Activated CD4-positive, alpha-beta T cell treated with anti-CD3 and anti-CD28 coated beads for 1 hour (primary cell): Measurements from ENCODE around the gene PKNOX2.
A peak's percentile ranks its signal among the peaks of the same experiment; 100 is the strongest.

Source experiments
- DNase-seq: peaks from one replicate; pipeline ENCODE4 v3.0.0-alpha.2; 2020

The PKNOX2 gene, protein sequence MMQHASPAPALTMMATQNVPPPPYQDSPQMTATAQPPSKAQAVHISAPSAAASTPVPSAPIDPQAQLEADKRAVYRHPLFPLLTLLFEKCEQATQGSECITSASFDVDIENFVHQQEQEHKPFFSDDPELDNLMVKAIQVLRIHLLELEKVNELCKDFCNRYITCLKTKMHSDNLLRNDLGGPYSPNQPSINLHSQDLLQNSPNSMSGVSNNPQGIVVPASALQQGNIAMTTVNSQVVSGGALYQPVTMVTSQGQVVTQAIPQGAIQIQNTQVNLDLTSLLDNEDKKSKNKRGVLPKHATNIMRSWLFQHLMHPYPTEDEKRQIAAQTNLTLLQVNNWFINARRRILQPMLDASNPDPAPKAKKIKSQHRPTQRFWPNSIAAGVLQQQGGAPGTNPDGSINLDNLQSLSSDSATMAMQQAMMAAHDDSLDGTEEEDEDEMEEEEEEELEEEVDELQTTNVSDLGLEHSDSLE

DNA sequence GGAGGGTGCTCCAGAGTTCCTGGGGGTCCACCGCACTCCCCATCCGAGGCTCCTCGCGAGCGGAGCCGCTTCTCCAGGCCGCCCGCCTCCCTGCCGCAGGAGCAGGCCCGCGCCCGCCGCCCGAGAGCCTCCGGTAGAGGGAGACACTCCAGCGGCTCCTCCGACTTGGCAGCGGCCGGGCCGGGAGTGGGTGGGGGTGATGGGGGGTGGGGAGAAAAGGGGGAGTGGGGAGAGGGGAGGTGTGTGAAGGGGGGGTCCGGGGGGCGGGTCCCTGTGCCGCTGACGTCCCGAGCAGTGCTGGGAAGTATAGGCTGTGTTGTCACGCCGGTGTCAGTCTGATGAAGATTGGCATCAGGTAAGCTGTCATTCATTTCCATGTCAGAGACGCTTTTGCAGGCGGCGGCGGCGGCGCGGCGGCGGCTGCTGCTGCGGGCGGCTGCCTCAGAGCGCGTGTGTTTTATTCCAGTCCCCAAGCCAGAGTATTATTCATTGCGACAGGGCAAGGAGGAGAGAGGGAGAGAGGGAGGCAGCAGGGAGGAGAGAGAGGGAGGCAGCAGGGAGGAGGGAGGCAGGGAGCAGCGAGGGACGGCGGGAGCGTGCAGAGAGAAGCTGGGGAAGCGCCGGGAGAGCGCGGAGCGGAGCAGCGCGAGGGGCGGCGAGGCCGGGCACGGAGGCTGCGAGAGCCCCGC is at the start of gene PKNOX2:
Gene PKNOX2 (plus strand): TSS at position 330 of the 689 bp plus-strand sequence. CDS start 186,555 bp downstream, outside the sequence.
- DNase-seq: peak; percentile 61

DNA sequence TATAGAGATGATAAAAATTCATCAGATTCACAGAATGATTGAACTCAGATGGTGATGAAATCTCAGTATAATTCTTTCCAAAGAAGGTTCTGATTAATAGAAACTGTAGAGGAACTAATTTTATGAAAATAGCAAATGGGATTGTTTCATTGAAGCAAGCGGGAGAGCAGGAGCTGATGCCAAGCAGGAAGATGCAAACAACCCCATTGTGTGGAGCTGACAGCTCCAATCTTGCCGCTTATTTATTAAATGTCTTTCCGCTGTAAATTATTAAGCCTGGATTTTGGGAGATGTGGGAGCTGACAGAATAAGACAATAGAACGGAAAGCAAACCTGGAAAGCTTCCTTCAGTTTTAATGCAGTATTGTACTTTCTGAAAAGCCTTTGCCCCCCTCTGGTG is 47.1 kb upstream of the PKNOX2 start:
- no peak for DNase-seq

DNA sequence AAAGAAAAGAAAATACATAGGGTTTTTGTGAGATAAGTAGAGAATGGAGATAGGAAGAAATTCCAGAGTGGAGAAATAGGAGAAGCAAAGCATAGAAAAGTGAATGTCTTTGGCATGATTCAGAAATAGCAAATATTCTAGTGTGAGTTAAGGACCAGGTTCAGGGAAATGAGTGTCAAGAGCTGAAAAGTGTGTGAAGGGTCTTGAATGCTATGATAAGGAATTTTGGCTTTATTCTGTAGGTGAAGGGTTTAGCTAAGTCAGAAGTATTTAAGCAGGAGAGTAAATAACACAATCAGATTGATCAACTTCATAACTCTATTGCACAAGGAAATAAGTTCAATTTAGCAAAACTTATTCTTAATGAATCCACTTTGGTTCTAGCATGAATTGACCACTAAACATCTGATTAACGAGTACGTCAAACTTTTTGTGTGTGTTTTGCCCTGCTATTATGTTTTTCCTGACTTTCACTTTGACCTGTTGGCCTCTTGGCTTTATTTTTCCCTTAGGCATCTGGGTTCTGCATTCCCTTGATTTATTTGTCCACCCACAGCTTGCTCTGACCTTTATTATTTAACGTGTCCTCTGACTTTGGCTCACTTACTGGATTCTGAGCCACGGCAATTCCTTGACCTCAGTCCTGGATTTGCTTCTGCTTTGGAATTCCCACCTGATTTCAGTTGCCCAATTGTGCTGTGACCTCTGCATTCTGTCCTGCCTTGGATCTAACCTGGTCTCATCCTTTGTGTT is 41.2 kb upstream of the PKNOX2 start:
- no peak for DNase-seq

DNA sequence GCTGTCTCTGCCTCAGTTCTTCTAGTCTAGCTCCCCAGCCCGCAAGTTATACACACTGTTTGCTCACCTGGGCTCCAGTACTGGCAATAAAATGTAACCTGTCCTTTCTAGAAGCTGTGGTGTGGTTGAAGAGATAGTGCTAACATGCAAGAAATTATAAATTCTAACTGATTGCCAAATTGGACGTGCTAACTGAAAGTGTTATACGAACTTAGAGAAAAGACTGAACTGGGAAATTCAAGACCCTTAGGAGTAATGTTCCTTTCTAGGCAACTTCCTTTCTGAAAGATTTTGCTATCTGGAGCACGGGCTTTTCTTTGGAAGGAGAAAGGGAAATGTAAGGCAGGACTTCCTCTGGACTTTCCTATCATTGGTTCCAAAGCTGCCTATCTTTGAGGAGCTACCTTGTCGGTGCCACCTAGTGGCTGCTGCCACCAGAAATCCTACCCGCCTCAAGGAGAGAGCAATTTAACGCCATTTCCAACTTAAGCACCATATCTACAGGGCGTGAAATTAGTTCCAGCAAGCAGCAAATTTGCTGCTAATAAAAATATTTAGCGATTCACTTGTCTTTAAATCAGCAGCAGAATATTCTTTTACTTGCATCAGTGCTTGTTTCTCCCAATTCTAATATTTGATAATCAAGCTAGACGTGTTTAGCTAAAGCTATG is 40.5 kb upstream of the PKNOX2 start:
- DNase-seq: no peak

DNA sequence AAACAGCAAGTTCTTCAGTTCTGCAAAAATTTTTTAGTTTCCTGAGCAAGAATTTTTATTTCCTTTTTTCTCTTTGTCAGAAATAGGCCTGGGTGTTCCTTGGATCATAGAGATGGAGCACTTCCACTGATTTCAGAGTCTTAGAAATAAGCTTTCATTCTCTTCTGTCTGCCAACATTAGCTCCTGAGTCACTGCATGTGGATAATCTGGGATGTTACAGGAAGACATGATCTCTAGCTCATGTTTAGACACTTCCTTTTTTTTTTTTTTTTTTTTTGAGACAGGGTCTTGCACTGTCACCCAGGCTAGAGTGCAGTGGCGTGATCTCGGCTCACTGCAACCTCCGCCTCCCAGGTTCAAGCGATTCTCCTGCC is 39.9 kb upstream of the PKNOX2 start:
- no peak for DNase-seq

DNA sequence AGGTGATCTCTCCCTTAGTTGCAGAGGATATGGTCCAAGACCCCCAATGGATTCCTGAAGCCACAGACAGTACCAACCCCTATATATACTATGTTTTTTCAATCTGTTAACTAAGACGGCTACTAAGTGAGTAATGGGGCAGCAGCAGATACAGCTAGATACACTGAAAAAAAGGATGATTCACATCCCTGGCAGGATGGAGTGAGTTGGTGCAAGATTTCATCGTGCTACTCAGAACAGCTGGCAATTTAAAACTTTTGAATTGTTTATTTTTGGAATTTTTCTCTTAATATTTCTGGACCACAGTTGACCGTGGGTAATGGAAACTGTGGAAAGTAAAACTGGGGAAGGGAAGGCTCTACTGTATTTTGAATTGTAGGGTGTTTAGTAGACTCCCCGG is 36.1 kb upstream of the PKNOX2 start:
- DNase-seq: no peak

DNA sequence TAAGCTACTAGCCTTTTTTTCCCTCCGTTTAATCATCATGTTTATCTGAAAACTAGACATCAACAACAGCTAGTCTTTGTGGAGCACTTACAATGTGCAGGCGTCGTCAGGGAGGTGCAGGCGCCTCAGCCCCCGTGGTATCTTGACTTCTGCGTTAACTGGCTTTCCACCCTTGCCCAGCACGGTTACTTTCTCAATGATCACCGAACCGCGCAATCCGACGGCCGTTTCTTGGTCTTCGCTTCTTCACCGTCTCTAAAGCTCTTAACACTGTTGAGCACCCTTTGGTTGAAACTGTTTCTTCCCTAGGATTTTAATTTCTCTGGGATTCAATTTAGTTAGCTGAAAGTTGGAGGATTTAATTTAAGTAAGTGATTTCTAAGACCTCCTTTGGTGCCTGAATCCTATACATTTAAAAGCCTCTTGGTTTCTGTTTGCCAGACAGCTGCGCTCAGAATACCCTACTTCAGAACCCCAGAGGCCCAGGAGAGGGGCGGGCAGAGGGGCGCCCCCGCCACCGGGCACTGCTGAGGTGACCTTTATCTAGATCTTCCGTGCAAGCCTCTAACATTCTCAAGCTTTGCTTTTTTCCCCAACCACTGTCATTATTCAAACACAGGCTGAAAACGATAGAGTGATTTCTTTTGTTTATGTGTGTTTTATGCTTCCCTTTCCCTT is 35.1 kb upstream of the PKNOX2 start:
- DNase-seq: no peak

DNA sequence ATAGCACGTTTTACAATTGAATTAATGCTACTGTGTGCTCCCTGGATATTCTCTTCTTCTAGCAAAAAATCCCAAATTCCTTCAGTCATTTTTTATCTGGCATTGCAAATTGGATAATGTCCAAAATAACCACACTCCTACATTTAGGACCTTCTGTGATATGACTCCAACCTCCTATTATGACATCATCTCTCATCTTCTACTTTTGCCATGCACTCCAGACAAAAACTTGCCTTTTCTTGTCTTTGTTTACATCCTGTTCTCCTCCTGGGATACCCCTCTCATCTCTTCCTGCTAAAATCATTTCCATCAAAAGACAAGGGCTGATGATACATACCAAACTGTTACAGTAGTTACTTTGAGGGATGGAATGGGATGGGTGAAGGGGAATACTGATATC is 32.5 kb upstream of the PKNOX2 start:
- no peak for DNase-seq

DNA sequence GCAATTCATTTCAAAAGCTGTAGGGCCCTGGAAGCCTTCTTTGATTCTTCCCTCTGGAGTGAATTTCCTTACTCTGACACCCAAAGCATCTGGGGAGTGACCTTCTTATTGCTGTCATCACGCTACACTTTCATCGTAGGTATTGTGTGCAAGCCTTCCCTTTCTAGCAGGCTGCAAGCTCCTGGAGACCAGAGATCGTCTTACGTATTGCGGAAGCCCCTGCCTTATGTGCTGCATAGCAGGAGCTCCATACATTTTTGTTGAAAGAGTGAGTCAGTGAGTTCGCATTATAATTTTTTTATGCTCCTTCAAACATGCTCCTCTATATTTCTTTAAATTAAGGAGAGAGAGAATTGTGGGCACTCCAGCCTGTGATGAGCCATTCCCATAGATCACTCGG is 32.0 kb upstream of the PKNOX2 start:
- no peak for DNase-seq

DNA sequence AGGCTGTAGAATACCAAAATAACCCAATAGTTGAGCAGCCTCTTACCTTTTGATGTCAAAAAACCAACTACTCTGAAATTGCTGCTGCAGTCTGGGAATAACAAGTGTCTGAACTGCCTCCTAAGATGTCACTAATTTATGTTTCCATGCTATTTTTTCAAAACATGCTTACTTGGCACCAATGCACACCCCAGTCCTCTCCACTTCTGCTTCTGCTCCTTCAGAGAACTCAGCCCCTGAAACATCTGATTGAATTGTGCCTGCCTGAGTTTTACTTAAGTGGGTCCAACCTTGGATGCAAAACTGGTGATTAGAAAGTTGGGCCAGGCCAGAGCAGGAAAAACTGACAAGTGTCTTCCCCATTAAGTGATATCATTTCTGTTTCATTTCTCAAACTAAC is 28.6 kb upstream of the PKNOX2 start:
- DNase-seq: no peak

DNA sequence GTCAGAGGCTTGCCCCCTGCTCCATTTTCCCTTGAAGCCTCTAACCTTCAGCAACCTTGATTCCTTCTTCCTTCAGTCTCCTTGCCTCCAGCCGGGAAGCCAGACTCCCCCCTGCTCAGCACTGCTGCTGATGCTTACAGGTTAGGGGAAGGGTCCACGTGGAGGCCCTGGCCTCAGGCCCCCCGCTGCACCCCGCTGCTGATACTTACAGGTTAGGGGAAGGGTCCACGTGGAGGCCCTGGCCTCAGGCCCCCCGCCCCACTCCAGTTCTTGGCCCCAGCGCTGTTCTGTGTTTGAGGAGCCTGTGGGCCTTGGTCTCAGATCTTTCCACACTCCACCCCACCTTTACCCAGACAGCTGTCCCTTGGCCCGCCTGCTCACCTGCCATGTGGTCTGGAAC is 25.6 kb upstream of the PKNOX2 start:
- no peak for DNase-seq

DNA sequence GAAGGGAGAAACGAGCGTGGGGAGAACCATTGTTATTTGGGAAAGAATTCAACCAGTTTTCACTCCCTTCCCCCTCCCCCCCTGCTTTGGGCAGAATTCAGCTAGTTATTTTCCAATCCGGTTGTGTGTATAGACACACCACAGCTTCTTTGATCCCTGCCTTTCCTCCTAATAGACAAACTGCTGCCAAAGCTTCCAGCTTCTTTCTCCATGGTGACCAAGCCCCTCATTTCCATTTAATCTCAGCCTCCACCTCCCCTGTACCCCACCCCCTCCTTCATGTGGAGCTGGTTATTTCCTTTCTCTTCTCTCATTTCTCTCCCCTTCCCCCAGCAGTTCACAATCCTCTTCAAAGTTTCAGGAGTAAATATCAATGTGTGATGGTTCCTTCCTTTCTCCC is 24.8 kb upstream of the PKNOX2 start:
- no peak for DNase-seq

DNA sequence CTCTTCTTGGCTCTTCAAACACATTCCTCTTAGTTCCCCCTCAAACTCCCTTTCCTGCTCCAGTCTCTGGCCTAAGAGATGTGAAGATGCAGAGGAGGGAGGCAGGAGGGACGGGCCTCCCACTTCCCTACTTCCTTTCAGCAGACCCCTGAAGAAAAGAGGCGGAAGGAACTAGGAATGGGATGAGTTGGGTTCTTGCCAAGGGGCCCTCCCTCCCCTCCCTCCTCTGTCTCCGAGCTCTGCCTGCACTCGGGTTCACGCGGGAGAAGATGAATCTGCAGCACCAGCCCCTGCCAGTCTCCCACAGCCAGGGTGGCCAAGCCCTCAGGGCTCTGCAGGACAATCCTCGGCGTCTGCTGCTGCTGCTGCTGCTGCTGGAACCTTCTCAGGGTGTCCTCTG is 24.3 kb upstream of the PKNOX2 start:
- no peak for DNase-seq

DNA sequence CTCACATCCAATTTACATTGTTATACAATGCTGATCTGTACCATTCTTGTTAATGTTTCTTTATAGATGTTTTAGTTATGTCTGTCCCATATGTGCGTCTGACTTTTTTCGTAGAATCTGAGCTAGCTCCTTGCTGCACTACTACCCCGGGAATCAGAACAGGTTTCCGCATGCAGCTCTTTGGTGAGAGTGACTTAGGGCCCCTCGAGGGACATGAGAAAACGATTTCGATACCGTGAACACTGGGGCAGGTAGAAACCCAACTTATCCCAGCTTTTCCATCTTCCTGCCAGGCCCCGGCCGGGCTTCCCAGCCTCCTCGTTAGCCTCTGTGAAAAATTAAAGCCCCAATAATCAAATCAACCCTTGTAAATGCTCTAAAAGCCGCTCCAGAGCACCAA is 23.4 kb upstream of the PKNOX2 start:
- DNase-seq: no peak

DNA sequence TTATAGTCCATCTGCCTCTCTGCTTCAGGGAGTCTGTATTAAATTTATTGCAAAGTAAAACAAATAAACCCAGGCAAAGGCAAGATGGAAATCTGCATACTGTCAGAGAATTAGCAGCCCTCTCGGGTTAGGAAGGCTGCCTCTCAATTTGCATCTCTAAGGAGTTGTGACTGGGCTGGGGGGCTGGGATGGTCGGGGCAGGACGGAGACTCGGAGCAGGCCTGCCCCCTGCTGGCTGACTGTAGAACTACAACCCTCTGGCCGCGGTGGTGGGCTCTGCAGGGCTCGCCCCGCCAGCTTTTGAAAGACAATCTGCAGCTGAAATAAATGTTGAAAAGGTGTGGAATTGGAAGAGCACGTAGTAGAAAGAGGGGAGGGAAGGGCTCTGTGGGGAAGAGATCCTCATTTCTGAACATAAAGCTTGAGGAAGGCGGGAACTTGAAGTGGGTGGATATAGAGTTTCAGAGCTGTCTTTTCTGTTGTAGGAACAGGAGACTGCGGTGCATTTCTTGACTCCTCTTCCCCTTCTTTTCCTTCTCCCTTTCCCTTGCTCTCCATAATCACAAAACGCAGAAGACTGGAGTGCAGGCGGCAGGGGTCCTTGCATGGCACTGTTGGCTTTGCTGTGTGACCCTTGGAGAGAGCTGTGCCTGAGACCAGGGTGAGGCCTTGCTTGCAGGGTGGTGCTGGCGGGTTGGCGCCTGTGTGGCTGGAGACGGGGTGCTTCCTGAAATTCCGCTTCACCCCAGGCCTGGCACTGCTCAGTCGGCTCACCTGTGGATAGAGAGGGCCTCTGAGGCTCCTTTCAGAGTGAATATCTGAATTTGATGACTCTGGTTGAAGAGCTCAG is 22.6 kb upstream of the PKNOX2 start:
- peak; percentile 42 for DNase-seq

DNA sequence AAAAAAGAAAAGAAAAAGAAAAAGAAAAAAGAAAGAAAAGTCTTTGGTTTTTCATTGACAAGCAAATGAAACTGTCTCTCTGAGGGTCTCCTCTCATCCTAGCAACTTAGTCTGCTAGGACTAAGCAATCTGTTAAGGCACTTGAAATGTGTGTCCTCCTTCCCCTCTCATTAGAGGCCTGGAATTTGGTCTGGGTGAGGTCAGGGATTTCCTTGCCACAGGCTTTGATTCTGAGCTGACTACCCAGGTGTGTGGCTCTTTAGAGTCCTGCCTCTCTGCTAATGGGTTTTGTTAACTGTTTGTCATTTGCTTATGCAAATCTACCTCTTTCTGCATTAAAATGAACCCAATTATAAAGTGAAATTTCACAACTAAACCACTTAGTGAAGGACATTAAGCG is 18.3 kb upstream of the PKNOX2 start:
- DNase-seq: no peak

DNA sequence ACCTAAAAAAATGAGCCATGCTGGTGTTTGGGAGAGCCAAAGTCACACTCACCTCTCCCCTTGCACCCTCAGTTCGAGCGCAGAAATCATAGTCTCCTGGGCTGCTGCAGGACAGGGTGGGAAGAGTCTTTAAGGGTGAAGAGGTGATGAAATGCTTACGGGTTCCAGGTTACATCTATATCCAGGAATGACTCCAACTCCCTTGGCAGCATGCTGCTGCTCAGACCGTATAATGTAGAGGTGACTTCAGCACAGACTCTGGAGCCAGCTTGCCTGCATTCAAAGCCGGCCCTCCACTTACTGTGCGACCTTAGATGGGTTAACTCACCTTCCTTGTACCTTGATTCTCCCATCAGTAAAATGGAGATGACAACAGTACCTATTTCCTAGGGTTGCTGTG is 17.3 kb upstream of the PKNOX2 start:
- no peak for DNase-seq

DNA sequence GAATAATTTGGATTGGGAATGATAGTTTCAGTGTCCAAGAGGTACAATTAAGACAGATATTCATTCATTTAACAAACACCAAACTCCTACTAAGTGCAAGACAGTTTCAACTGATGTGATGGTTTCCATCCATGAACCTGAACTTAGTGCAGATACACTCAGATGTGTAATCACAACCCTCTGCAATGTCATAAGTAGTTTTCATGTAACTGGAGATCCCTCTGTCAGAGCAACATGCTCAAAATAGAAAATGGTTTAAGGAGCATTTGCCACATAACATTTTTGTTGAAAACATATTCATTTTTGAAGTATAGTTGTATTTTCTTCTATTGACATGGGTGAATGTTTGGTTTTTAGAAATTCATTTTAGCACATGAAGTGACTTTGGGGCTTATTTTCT is 16.5 kb upstream of the PKNOX2 start:
- no peak for DNase-seq

DNA sequence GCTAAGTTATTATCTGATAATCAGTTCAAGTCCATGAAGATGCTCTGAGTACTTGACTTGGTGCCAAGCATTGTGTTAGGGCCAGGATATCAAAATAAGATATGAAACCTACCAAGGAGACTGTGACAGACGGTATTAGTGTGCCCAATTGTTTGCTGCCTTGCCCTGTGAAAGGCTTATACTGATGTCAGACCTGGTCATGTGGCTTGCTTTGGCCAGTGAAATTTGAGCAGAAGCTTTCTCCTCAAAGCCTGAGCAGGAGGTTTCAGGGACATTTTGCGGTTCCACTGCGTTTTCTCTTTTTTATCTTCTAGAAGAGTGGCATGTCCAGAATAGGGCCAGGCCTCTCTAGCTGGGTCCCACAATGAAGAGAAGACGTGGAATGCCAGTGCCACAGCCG is 15.8 kb upstream of the PKNOX2 start:
- DNase-seq: no peak

DNA sequence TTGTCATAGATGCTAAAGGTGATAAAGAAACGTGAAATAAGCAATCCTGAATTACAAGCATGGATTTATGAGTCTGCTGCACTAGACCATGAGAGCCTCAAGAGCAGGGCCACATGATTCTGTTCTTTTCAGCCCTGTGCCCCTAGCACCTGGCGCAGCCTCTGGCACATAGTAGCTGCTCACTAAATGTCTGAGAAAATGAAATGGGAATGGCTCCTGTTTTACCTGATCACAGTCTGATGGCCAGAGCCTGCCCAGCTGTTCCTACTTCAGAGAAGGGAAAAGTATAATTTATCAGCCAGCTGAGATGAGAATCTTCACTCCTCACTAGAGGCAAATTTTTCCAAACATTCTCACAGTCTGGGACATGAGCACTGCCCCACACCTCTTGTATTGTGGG is 10.7 kb upstream of the PKNOX2 start:
- DNase-seq: no peak

DNA sequence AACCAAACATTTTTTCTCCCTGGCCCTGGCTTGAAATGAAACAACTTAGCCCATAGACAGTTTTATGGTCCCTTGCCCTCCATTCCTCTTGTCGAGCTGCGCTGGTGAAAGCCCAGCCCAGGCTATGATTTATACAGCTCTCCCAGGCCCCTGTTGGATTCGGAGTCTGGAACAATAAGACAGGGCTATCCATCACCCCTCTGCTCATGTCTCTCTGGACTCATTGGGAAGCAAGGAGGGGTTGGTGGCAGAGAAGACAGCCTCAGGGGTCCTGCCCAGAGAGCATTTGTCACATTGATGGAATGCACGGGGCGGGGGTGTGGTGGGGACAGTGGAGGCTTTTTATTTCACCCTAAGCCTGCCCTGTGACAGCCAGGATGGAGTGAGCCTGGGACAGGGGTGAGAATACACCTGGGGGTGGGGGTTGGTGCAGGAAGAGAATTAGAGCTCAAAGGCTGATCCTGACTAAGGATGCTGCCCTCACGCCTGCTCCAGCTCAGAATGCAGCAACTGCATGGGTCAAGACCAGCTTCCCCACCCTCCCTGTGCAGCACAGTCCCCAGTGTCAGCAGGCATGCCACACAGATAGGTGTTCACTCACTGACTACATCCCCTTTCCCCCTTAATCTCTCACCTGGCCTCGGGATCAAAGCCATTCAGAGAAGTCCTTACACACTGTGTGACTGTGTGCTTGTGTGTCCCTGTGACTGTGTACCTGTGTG is 10.0 kb upstream of the PKNOX2 start:
- no peak for DNase-seq
